H1 (cell line): ENCODE data around the gene ZNF184. TPM values are rescaled to one million over a fixed set of nuclear protein-coding genes. Genes with fewer than 3 reads are reported as not detected.

Experiments used
- EP300 ChIP-seq, 2 experiments: IDR thresholded peaks; 1 replicate in 1 of 2; 2 replicates in 1 of 2; pipeline ENCODE4 v1.6.1; 2011 to 2012; ENCODE audit warnings: low read depth in 2 of 2, low read length in 2 of 2, mild to moderate bottlenecking in 2 of 2, borderline replicate concordance in 1 of 2, inconsistent platforms in 1 of 2, moderate library complexity in 1 of 2
- RBBP5 ChIP-seq: IDR thresholded peaks from 2 replicates; pipeline ENCODE4 v1.7.1; 2012; ENCODE audit warnings: low read depth, mild to moderate bottlenecking, inconsistent platforms, low read length, moderate library complexity, borderline replicate concordance
- polyA plus RNA-seq, 7 experiments: library from polyadenylated mRNA; depleted of rRNA in 3 of 7; stranded (reverse) in 5 of 7; unstranded in 2 of 7; fragments of >200 nt in 5 of 7; fragments of 200-250 nt in 2 of 7; gene quantifications; 1 replicate in 5 of 7; 2 replicates in 1 of 7; 4 replicates in 1 of 7; pipeline versions ENCODE4 v1.2.1 to v1.2.3, GENCODE V29; 2011 to 2013; ENCODE audit warnings: missing spikeins in 2 of 7, mixed read lengths in 2 of 7
- total RNA-seq: library from RNA; stranded (reverse); fragmentation: NEBNext Ultra II Directional; extraction: Animal tissue kit (Norgen Biotek cat#: 25700); gene quantifications from 2 replicates; pipeline ENCODE4 v1.2.1, GENCODE V29; 2021

Gene ZNF184
- total and polyA plus RNA-seq, 2 of the 8 experiments (the other 6 are each of a cell fraction or from before 2014, with no cell fraction given), result 1.9 to 12.3 TPM

- TF ChIP-seq EP300 (IDR thresholded peaks at IDR 0.05; ENCODE audit: borderline replicate concordance in 1 of 2, low read depth in 2 of 2, low read length in 2 of 2), result peak in 1 of 2 experiments; percentile 30; a peak in 1 of 3 replicates
- TF ChIP-seq RBBP5, result peak; percentile 86
Measured at GRCh38 chr6:27472617-27473400, at the start of gene ZNF184 (continued).
